GM21423 (cell line): Measurements from ENCODE around the gene SMCHD1.

Source experiments
- ATAC-seq: cut with Tn5 transposase; IDR thresholded peaks from one replicate; pipeline ENCODE4 v1.9.1; 2021; ENCODE audit warnings: mild to moderate bottlenecking, moderate library complexity; ENCODE audit not compliant: unreplicated experiment

Gene SMCHD1

DNA sequence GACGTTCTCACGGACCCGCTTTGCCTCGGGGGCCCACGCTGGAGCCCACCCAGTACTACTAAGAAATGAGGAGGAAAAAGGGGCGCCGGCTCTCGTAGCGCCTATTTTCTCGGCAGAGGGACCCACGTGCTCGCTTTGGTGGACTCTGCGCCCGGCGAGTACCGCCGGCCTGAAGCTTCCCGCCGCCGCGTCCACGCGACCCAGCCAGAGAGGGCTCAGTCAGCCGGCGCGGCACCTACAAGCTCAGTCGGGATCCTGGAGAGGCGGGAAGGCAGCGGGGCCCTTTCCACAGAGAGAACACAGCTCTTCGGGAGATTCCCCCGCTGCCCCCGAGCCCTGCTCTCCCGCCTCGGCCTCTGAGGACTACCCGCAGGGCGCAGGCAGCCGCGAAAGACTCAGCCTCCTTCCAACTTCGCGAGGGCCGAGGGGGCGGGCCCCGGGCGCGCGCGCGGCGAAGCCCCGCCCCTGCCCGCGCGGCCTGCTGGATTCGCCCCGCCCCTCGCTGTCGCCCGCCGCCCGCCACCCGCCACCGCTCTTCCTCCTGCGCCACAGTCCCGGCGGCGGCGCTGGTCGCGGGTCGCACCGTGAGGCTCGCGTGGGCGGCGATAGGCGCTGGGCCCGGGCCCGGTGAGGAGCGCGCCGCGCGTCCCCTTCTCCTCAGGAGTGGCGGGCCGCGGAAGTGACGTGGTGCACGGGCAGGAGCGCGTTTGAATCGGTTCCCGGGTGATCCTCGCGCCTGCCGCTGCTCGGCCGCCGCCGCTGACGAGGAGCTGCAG lies at the start of gene SMCHD1:
Gene SMCHD1 (plus strand): TSS at position 549 of the 776 bp plus-strand sequence. CDS start 350 bp downstream, outside the sequence.
- ATAC-seq, result peak; percentile 71

DNA sequence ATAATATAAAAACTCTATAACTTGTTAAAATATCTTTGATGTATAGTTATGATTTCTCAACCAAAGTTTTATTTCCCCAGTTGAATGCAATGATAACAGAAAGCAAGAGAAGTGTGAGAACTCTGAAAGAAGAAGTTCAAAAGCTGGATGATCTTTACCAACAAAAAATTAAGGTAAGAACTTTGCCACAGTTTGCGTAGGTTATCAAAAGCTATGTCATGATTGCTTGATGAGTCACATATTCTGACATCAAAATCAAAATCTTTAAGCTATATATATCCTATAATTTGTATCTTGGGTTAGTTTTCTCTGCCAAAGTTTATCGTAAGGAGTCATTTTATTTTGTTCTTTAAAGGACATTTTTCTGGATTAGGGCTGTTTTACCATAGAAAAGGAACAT lies 49.2 kb upstream of the SMCHD1 start:
- ATAC-seq, result no peak

DNA sequence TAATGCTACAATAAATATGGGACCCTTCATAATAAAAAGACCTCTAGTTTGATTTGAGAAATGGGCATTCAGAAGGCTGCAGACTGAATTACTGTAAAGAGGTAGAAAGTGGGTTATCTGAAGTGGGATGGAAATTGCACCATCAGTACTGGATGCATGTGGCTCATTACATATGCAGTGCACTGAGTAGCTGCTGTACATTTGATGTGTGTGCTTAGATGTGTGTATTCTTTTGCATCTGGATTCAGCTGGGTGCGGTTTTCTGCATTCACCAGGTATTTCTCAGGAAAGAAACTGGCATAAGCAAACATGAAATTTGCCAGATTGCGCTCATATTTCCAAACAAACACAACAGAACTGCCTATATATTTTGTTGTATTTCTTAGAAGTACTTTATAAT lies 45.9 kb upstream of the SMCHD1 start:
- no peak for ATAC-seq

DNA sequence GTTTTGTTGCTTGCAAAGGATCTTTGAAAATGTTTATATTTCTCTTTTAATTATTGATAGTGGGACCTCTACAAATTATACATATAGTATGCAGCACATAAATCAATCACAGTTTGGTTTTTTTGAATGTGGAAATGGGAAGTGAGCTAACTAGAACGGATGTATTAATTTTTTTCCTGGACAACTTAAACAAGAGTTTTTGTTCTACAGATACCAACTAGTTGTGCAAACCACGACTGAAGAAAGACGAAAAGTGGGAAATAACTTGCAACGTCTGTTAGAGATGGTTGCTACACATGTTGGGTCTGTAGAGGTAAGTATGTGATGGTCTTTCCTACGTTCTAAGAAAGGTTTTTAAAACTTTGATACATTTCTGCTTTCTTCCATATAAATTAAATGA lies 45.0 kb upstream of the SMCHD1 start:
- no peak for ATAC-seq

DNA sequence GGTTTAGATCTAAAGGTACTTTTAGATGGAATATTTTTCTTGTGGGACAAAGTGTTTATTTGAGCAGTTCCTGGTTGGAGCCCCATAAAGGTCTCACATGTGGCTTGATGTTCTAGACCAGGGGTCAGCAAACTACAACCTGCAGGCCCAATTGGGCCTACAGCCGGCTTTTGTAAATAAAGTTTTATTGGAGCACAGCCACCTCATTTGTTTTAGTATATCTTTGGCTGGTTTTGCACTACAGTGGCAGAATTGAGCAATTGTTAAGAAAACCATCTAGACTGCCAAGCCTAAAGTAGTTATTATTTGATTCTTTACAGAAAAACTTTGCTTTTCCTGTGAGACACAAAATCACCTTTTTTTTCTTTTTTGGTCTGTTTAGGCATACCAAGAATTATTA lies 42.5 kb upstream of the SMCHD1 start:
- ATAC-seq, result no peak

DNA sequence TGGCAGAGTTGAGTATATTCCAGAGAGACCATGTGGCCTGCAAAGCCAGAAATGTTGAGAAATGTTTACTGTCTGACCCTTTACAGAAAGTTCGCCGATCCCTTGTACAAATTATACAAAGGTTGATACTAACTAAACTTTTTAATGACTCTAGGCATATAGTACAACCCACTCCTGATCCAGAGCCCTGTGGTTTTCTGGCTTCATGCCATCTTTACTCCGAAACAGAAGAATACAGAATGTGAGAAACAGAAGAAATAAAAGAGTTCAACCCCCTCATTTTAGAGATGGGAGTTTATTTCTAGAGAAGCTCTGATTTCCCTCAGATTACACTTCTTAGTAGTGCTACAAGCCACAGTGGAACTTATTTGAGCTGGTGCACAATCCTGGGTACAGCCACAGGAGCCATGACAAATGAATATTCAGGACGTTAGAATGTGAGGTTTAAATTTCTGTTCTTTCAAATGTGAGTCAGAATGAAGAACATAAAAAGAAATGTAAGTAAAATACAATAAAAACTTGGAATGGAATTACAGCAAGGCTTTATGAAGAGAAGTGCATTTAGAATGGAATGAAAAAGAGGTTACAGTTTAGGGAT lies 38.0 kb upstream of the SMCHD1 start:
- no peak for ATAC-seq

DNA sequence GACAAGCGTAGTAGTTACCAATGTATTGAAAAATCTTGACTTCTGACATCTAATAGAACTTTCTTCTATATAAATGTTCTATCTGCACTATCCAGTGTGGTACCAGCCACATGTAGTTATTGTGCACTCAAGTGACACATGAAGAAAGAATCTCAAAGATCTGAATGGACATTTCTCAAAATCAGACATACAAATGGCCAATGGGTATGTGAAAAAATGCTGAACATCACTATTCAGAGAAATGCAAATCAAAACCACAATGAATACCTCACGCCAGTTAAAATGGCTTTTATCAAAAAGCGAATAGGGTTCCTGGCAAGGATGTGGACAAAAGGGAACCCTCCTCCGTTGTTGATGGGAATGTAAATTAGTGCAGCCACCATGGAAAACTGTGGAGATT lies 37.5 kb upstream of the SMCHD1 start:
- ATAC-seq, result no peak

DNA sequence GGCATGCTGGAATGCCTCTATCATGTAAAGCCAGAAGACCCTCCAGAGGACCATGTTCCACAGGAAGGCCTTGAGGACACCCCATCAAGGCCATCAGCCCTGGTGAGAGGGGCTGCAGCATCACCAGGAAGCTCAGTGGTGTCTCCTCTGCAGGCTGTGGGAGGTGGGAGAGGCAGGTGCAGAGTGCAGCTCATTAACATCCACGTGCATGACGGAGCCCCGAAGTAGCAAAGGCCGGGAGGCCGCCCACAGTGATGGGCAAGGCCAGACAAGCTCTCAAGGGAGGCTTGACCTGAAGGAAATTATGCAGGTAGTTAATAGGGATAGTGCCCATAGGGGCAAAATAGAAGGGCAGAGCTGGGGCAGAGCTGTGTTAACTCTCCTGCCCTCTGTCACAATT lies 30.3 kb upstream of the SMCHD1 start:
- no peak for ATAC-seq

DNA sequence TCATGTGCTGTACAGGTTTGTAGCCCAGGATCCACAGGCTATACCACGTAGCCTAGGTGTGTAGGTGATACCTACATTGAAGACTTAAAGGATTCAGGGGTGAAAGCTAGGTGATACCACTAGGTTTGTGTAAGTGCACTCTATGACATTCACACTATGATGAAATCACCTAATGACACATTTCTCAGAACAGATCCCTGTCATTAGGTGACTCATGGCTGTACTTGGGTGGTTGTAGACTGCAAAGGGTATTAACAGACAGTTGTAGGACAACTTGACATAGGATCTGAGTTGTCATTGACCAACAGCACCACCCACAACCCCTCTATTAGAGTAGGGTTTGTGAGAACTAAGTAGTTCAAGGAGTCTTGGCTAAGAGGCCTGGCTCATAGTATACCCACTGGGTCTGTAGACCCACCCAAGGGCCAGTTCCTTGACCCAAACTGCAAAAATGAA lies 27.7 kb upstream of the SMCHD1 start:
- ATAC-seq, result peak; percentile 86

DNA sequence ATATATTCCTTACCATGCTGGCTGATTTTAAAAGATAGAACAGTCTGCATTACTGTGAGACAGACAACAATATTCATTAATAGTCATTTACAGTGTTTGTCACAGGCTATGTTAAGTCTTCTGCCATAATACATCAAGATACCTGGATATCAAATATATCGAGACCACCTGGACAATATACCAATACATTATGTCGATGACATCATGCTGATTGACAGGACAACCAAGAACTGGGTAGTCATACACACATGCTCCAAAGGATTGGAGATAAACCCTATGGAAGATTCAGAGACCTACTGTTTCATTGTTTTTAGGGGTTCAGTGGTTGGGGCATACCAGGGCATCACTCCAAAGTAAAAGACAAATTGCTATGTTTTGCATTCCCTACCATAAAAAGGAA lies 26.5 kb upstream of the SMCHD1 start:
- ATAC-seq, result no peak

DNA sequence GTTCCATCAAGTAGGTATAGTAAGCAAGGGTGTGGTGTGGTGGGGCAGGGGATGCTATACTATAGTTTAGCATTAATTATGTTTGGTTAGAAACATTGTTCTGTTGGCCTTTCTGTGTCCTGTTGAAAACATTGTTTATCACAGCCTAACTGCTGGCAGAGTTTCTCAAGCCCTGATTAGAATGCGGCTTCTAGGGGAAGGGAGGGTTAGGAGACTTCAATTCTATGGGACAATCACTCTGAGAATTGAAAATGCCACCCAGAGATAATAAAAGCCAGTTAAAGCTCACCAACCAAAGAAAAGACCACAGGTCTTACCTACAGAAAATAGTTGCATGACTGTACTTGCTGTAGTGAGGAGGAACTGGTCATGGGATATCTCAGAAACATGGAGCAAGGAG lies 19.9 kb upstream of the SMCHD1 start:
- ATAC-seq, result no peak

DNA sequence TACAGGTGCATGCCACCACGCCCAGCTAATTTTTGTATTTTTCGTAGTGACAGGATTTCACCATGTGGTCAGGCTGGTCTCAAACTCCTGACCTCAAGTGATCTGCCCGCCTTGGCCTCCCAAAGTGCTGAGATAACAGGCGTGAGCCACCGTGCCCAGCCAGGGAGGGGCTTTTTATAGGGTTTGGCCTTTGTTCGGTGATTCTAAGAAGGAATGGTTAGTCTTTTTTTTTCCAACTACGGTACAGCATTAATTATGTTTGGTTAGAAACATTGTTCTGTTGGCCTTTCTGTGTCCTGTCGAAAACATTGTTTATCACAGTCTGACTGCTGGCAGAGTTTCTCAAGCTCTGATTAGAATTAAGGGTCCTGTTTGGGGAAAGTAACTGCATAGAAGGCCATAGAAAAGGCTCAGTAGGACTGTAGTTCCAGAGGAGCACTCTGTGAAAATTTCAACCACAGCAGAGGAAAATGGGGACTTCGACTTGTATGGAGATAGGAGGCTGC lies 19.3 kb upstream of the SMCHD1 start:
- ATAC-seq, result no peak

DNA sequence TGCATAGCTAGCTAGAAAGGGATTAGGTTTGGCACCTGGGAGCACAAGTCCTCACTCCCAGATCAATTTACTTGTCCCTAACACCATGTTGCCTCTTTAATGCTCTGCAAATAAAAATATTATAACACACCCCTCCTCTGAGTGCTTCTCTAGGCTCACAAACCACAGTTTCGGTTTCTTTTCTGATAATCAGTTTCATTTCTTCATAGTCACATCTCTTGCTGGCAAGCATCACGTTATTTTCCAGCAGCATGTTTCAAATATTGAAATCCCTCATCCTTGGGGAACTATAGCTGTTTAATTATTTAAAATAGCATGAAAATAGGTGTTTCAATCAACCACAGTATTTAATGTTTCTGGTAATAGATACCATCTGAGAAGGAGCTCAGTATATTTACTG lies 13.9 kb upstream of the SMCHD1 start:
- ATAC-seq, result peak; percentile 69

DNA sequence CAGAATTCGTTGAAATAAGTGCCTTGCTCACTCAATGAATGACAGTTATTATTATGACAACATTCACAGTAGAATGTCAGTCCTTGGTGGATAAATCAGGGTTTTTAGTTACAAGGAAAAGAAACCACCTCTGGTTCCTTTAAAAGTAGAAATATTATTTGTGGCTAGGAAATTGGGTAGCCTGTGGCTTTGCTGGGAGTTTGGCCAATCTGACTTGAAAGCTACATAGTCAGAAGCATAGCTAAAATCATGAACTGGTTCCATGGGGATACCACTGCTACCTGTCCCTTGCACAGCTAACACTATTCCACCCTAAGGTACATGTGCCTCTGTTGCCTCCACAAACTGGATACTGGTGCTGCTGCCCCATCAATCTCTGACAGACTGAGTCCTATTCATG lies 12.8 kb upstream of the SMCHD1 start:
- no peak for ATAC-seq

DNA sequence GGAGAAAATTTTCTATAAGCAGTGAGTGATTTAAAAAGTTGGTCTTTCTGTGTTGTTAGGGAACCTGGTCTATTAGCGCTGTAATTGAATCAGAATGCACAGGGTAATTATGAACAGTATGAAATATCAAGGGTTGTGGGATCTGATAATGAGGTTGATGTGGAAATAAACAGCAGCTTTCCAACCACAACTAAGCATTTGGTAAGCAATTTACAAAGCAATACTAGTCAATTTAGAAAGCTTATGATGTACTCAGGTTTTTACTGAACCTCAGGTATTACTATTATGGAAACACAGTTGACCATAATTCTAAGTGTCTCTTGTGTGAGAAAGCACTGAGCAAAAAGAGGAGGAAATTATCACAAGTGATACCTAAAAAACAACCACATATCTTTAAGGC lies 11.0 kb upstream of the SMCHD1 start:
- no peak for ATAC-seq

DNA sequence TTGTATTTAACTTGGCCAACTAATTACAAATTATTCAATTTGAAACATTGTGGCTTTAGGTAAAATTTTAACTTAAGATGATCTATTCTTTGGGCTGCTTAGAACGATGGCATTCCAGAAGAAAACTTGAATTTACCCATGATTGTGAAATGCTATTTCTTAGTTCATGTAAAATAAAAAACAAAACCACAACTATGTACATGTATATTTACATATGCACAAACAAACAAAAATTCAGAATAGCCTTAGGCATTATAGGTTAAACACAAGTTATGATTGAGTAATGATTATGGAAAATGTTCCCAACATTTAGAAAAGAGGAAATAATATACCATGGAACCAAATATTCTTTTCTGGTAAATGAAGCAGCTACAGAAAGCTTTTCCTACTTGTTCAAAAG lies 3.5 kb upstream of the SMCHD1 start:
- ATAC-seq, result no peak

DNA sequence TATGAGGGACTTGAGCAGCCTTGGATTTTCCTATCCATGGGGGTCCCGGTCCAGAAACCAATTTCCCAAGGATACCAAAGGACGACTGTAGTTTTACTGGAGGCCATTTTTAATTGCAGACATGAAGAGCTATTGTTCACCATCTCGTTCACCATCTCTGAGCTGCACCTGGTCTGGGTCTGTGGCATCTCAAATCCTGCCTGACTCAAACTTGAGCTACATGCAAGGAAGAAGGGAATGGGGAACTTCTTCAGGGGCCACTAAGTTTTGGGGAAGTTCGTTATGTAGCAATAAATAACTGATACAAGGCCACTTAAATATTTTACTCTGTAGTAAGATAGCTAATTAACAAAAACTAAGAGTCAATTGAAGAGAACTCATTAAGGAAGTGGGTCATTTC lies 2.1 kb upstream of the SMCHD1 start:
- ATAC-seq, result no peak

DNA sequence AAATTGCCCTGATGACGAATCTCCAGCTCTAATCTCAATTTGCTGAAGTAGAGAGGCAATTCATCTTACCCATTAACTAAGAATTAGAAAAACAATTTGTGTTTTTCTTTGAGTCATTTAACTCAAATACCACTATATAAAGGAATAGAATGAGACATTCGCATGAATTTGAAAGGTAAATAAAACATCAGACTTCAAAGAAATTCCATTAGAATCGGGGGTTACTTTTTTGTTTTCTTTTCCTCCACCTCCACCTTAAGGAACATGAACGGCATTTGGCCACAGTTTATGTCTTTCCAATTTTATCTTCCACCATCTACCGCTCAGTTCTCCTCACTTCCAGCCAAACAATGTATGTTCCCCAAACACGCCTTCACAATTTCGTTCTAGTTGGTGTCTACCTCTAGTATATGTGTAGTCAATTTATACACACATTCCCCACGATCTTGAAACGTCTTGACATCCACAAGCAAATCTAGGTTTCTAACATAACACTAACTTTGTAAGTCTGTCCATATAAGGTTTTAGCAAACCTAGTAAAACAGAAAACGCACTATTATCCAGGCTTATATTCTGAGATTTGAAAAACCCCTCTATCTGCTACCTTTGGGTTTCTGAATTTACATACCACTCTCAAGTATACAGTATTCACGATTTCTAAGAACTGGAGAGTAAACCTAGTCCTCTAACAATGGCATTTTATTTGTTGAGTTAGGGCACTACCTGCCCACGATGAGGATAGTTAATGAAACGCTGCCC lies 1.2 kb upstream of the SMCHD1 start:
- ATAC-seq, result no peak

DNA sequence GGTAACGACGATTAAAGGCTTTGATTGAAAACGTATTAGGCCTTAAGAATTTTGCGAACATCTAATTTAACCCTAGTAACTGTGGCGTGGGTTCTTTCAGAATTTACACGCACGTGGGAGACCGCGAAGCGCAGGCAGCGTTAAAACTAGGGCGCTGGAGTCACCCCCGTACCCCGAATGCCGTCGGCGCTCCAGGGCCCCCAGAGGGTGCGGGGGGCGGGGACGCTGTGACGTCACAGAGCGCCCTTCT lies 673 bp upstream of the SMCHD1 start:
- peak; percentile 27 for ATAC-seq

DNA sequence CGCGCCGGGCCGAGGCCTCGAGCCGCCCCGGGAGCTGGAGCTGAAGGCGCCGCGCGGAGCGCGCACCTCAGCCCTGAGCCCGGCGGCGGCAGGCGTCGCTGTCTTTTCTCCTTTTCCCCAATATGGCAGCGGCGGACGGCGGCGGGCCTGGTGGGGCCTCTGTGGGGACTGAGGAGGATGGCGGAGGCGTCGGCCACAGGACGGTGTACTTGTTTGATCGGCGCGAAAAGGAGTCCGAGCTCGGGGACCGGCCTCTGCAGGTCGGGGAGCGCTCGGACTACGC lies 369 bp downstream of the SMCHD1 start:
- ATAC-seq, result peak; percentile 15

DNA sequence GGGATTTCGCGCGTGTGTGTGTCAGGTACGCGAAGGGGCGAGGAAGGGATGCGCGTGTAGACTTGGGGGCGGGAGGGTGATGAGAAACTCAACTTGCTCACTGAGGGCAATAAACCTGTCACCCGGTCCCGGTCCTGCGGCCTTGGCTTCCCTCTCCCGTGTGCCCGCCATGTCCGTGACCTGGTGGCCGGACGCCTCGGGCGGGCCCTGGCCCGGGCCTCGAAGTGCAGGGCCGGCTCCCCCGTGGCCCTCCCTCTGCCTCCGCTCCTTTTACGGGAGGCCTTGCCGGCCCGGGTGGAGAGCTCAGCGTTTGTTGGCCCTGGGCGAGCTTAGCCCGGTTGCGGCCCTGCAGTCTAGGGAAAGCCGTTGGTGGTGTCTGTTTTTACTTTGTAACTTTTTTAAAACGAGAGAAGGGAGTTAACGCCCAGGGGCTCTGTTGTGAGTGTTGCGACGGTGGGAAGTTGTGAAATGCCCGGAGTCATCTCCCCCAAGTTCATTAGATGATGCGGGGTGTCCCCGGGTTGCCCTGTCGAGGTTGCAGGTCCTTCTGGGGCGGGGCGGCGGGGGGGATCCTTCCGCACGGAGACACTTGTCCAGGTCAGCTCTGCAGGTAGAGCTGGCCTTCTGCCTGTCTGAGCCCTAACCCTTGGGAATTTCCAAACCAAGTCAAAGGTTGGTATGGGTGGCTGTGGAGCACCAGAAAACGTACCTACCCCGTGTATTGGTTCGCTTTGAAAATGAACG lies 883 bp downstream of the SMCHD1 start:
- peak; percentile 13 for ATAC-seq
